ENCODE results near the gene LRRC42. TPM values are rescaled to one million over a fixed set of nuclear protein-coding genes. Genes with fewer than 3 reads are reported as not detected.

Gene LRRC42
- polyA plus RNA-seq, 2 of the 4 experiments (the other 2 are of a cell fraction) = 29.7 to 35.1 TPM

Other genes with a start within 250 kb of the LRRC42 start
- not detected in 2 replicates for gene GLIS1, start 207.2 kb upstream of the LRRC42 start, polyA plus RNA-seq (2011; rRNA removed)
- gene GLIS1, start 207.2 kb upstream of the LRRC42 start, polyA plus RNA-seq (2017; fragmentation: RNase III; extraction: RNeasy Plus Mini Kit Qiagen cat#74134 plus additional on column Dnase treatment) = 0.04 TPM in 2 of 3 replicates, not detected in the other
- 39.1 and 49.5 TPM in 2 replicates for gene NDC1, start 108.1 kb upstream of the LRRC42 start, polyA plus RNA-seq (2011; rRNA removed)
- gene NDC1, start 108.1 kb upstream of the LRRC42 start, polyA plus RNA-seq (2017; fragmentation: RNase III; extraction: RNeasy Plus Mini Kit Qiagen cat#74134 plus additional on column Dnase treatment) = 25.7 to 27.8 TPM (median 26.4 TPM) in 3 replicates
- 30.1 and 34.6 TPM in 2 replicates for gene YIPF1, start 56.6 kb upstream of the LRRC42 start, polyA plus RNA-seq (2011; rRNA removed)
- 12.7 to 15.4 TPM (median 15.4 TPM) in 3 replicates for gene YIPF1, start 56.6 kb upstream of the LRRC42 start, polyA plus RNA-seq (2017; fragmentation: RNase III; extraction: RNeasy Plus Mini Kit Qiagen cat#74134 plus additional on column Dnase treatment)
- gene DIO1, start 52.2 kb upstream of the LRRC42 start, polyA plus RNA-seq (2011; rRNA removed) = 0.13 TPM in 1 of 2 replicates, not detected in the other
- not detected in 3 replicates for gene DIO1, start 52.2 kb upstream of the LRRC42 start, polyA plus RNA-seq (2017; fragmentation: RNase III; extraction: RNeasy Plus Mini Kit Qiagen cat#74134 plus additional on column Dnase treatment)
- gene IFT25, start 651 bp upstream of the LRRC42 start, polyA plus RNA-seq (2011; rRNA removed) = 37.0 and 49.4 TPM in 2 replicates
- gene IFT25, start 651 bp upstream of the LRRC42 start, polyA plus RNA-seq (2017; fragmentation: RNase III; extraction: RNeasy Plus Mini Kit Qiagen cat#74134 plus additional on column Dnase treatment) = 39.0 to 41.4 TPM (median 41.3 TPM) in 3 replicates
- gene LDLRAD1, start 71.8 kb downstream of the LRRC42 start, polyA plus RNA-seq (2011; rRNA removed) = 0.06 and 0.12 TPM in 2 replicates
- not detected in 3 replicates for gene LDLRAD1, start 71.8 kb downstream of the LRRC42 start, polyA plus RNA-seq (2017; fragmentation: RNase III; extraction: RNeasy Plus Mini Kit Qiagen cat#74134 plus additional on column Dnase treatment)
- gene TMEM59, start 106.9 kb downstream of the LRRC42 start, polyA plus RNA-seq (2011; rRNA removed) = 225 and 259 TPM in 2 replicates
- gene TMEM59, start 106.9 kb downstream of the LRRC42 start, polyA plus RNA-seq (2017; fragmentation: RNase III; extraction: RNeasy Plus Mini Kit Qiagen cat#74134 plus additional on column Dnase treatment) = 97.2 to 120 TPM (median 114 TPM) in 3 replicates
- 3.4 and 3.5 TPM in 2 replicates for gene TCEANC2, start 107.3 kb downstream of the LRRC42 start, polyA plus RNA-seq (2011; rRNA removed)
- 1.6 to 2.0 TPM (median 1.9 TPM) in 3 replicates for gene TCEANC2, start 107.3 kb downstream of the LRRC42 start, polyA plus RNA-seq (2017; fragmentation: RNase III; extraction: RNeasy Plus Mini Kit Qiagen cat#74134 plus additional on column Dnase treatment)
- not detected in 2 replicates for gene CDCP2, start 206.7 kb downstream of the LRRC42 start, polyA plus RNA-seq (2011; rRNA removed)
- not detected in 3 replicates for gene CDCP2, start 206.7 kb downstream of the LRRC42 start, polyA plus RNA-seq (2017; fragmentation: RNase III; extraction: RNeasy Plus Mini Kit Qiagen cat#74134 plus additional on column Dnase treatment)

Data from A549 (cell line).